B cell (primary cell): Measurements from ENCODE around the gene LGALS3. TPM values are rescaled to one million over a fixed set of nuclear protein-coding genes. Genes with fewer than 3 reads are reported as not detected.

ENCODE experiments used
- ATAC-seq: fragments of 200-7000 bp; cut with Tn5 transposase; one replicate; pipeline ENCODE4 v1.10.0; 2021; ENCODE audit warnings: low read depth, mild to moderate bottlenecking, moderate number of reproducible peaks, moderate library complexity
- CTCF ChIA-PET: fragments of 350-600 bp; sonication (Branson Sonifier 250); formaldehyde crosslinking; loops from one replicate; lab custom pipeline; 2021; ENCODE audit warnings: antibody characterized with exemption, inconsistent platforms; lab: Charles Lee
- POLR2A ChIA-PET: fragments of 350-600 bp; sonication (Branson Sonifier 250); formaldehyde crosslinking; loops from one replicate; lab custom pipeline; 2021; ENCODE audit warnings: antibody characterized with exemption; lab: Charles Lee
- DNase-seq: peaks from one replicate; pipeline ENCODE4 v3.0.0; 2013
- H2AFZ ChIP-seq: 2 replicates; pipeline ENCODE4 v1.6.1; 2012; ENCODE audit warnings: mild to moderate bottlenecking, low read depth, low read length; ENCODE audit not compliant: insufficient read depth, poor library complexity, severe bottlenecking
- H3K27ac ChIP-seq, 2 donors: 1 replicate in 1 of 2; 2 replicates in 1 of 2; pipeline ENCODE4 v1.5.1; 2012 to 2013; ENCODE audit warnings: low read length in 2 of 2, mild to moderate bottlenecking in 2 of 2, moderate library complexity in 1 of 2
- H3K27me3 ChIP-seq, 4 experiments: fragments of 200-600 bp in 1 of 4; sonication (generic) in 1 of 4; replicated peaks in 1 of 4; 1 replicate in 2 of 4; 2 replicates in 2 of 4; pipeline versions ENCODE4 v1.6.1 to v1.7.0; 2013 to 2016; ENCODE audit warnings: low read length in 3 of 4, mild to moderate bottlenecking in 2 of 4, mixed read lengths in 1 of 4, moderate library complexity in 1 of 4; ENCODE audit not compliant: insufficient read depth in 4 of 4, control insufficient read depth in 3 of 4; ENCODE audit errors: control extremely low read depth in 1 of 4
- H3K36me3 ChIP-seq, 2 experiments: replicated peaks in 1 of 2; 1 replicate in 1 of 2; 2 replicates in 1 of 2; pipeline versions ENCODE4 v1.6.1 to v1.7.1; 2013; ENCODE audit warnings: low read length in 1 of 2; ENCODE audit not compliant: insufficient read depth in 2 of 2, control insufficient read depth in 1 of 2; ENCODE audit errors: control extremely low read depth in 1 of 2, extremely low read depth in 1 of 2
- H3K4me1 ChIP-seq, 2 donors: fragments of 200-600 bp in 1 of 2; sonication (generic) in 1 of 2; 1 replicate in 1 of 2; 2 replicates in 1 of 2; pipeline versions ENCODE4 v1.5.1 to v1.6.1; 2013 to 2017; ENCODE audit warnings: low read length in 2 of 2; ENCODE audit not compliant: control insufficient read depth in 2 of 2, insufficient read depth in 2 of 2
- H3K4me2 ChIP-seq: replicated peaks from 2 replicates; pipeline ENCODE3; 2012; ENCODE audit warnings: mild to moderate bottlenecking, low read depth, low read length; ENCODE audit not compliant: poor library complexity, severe bottlenecking
- H3K4me3 ChIP-seq, 5 experiments: fragments of 200-600 bp in 1 of 5; sonication (generic) in 1 of 5; 1 replicate in 3 of 5; 2 replicates in 2 of 5; pipeline versions ENCODE4 v1.5.1 to v1.7.0; 2011 to 2016; ENCODE audit warnings: low read length in 4 of 5, mild to moderate bottlenecking in 4 of 5, low read depth in 2 of 5, control low read depth in 1 of 5, moderate library complexity in 1 of 5; ENCODE audit not compliant: insufficient read depth in 1 of 5; ENCODE audit errors: control extremely low read depth in 1 of 5, extremely low read depth in 1 of 5
- H3K79me2 ChIP-seq: fragments of 200-600 bp; sonication (generic); one replicate; pipeline ENCODE4 v1.6.0; 2016; ENCODE audit warnings: low read length; ENCODE audit not compliant: control insufficient read depth, insufficient read depth
- H3K9ac ChIP-seq: fragments of 200-600 bp; sonication (generic); 2 replicates; pipeline ENCODE4 v1.6.1; 2017; ENCODE audit warnings: mild to moderate bottlenecking, low read length, moderate library complexity
- H3K9me3 ChIP-seq, 3 donors: one replicate each; pipeline versions ENCODE4 v1.6.1 to v1.7.1; 2013; ENCODE audit warnings: low read length in 2 of 3; ENCODE audit not compliant: control insufficient read depth in 2 of 3, insufficient read depth in 1 of 3; ENCODE audit errors: control extremely low read depth in 1 of 3
- H4K20me1 ChIP-seq: 2 replicates; pipeline ENCODE4 v1.6.0; 2012; ENCODE audit warnings: mild to moderate bottlenecking, low read length; ENCODE audit not compliant: insufficient read depth, control insufficient read depth, poor library complexity, severe bottlenecking
- H3K27ac Mint-ChIP-seq: one replicate; pipeline ENCODE4 v1.8.0; 2021; ENCODE audit warnings: mixed read lengths
- H3K27me3 Mint-ChIP-seq: one replicate; pipeline ENCODE4 v1.8.0; 2021; ENCODE audit warnings: mixed read lengths
- H3K4me1 Mint-ChIP-seq: one replicate; pipeline ENCODE4 v1.8.0; 2021; ENCODE audit warnings: mixed read lengths
- H3K4me3 Mint-ChIP-seq: one replicate; pipeline ENCODE4 v1.8.0; 2021; ENCODE audit warnings: mixed read lengths
- H3K9me3 Mint-ChIP-seq: one replicate; pipeline ENCODE4 v1.8.0; 2022; ENCODE audit warnings: mixed read lengths; ENCODE audit not compliant: insufficient read depth
- EZH2 ChIP-seq: IDR thresholded peaks from 2 replicates; pipeline ENCODE4 v1.6.1; 2012; ENCODE audit warnings: borderline replicate concordance, low read depth, mild to moderate bottlenecking, moderate library complexity, low read length; ENCODE audit not compliant: insufficient read depth, poor library complexity, severe bottlenecking
- WGBS: methylation state at CpG from one replicate; pipeline ENCODE4 v1.1.5; 2013; ENCODE audit warnings: missing lambda C conversion rate; ENCODE audit not compliant: insufficient coverage; 5-methylcytosine and 5-hydroxymethylcytosine counted together
- intact Hi-C: fragments of 100-400 bp; cut with micrococcal nuclease; formaldehyde crosslinking; loops from one replicate; pipeline ENCODE4 v1.10.0; 2022
- polyA plus RNA-seq: library from polyadenylated mRNA; depleted of rRNA; stranded (reverse); fragments of >200 nt; gene quantifications from 2 replicates; pipeline ENCODE4 v1.2.3, GENCODE V29; 2012
- total RNA-seq, 2 donors: library from RNA; stranded (reverse); fragments of 120-200 nt in 1 of 2; gene quantifications; 1 replicate in 1 of 2; 2 replicates in 1 of 2; pipeline versions ENCODE4 v1.2.3 to v1.2.4, GENCODE V29; 2013 to 2022
- TF ChIP-seq, protein P1 (sequence below): fragments of 200-600 bp; IDR thresholded peaks from one replicate; pipeline ENCODE4 v1.8.0; 2022; ENCODE audit warnings: antibody characterized with exemption, mild to moderate bottlenecking

LGALS3 gene
- total and polyA plus RNA-seq, 2 donors (not counting 1 experiment from before 2014, with no cell fraction given): 7.0 to 21.1 TPM

DNA sequence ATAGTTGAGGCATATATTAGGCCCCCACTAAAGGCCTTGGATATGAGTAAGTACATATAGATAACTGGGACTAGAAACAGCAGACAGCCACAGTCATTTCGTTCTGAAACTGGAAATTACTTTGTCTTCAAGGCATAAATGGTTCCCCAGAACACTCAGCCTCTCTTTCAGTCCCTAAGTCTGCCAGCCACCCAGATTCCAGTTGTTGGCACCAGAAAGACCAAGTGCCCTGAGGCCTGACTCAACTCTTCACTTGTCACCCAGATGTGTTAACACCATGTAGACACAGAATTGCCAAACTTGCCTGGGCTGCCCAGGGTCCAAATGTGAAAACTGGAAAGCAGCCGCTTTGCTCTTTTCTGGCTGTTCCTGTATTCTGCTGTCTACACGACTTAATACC lies 3.0 kb upstream of the LGALS3 start:
- Histone ChIP-seq H3K4me1 (peaks cover 7 to 14% of the 10 kb centered on the region in 2 donors), H3K4me3 (no peak overlapping the region), H3K27me3 (peaks cover 0 to 16% (median 3%) of the 10 kb centered on the region in 4 experiments), H2AFZ (no peak overlapping the region), H3K4me2 (no peak overlapping the region), H3K9ac (no peak overlapping the region), H3K27ac (no peak overlapping the region), H4K20me1 (no peaks in the 10 kb centered on the region), H3K79me2 (no peaks in the 10 kb centered on the region), H3K36me3 (no peaks in the 10 kb centered on the region), H3K9me3 (peaks cover 0 to 3% (median 0%) of the 10 kb centered on the region in 3 donors)
- no peaks in the 10 kb centered on the region for H3K9me3 Mint-ChIP-seq
- no peak for DNase-seq
- H3K4me3 Mint-ChIP-seq: no peak overlapping the region
- H3K4me1 Mint-ChIP-seq: peaks cover 12% of the 10 kb centered on the region
- TF ChIP-seq, protein P1, sequence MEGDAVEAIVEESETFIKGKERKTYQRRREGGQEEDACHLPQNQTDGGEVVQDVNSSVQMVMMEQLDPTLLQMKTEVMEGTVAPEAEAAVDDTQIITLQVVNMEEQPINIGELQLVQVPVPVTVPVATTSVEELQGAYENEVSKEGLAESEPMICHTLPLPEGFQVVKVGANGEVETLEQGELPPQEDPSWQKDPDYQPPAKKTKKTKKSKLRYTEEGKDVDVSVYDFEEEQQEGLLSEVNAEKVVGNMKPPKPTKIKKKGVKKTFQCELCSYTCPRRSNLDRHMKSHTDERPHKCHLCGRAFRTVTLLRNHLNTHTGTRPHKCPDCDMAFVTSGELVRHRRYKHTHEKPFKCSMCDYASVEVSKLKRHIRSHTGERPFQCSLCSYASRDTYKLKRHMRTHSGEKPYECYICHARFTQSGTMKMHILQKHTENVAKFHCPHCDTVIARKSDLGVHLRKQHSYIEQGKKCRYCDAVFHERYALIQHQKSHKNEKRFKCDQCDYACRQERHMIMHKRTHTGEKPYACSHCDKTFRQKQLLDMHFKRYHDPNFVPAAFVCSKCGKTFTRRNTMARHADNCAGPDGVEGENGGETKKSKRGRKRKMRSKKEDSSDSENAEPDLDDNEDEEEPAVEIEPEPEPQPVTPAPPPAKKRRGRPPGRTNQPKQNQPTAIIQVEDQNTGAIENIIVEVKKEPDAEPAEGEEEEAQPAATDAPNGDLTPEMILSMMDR: no peak
- no peak for TF ChIP-seq EZH2
- no peak overlapping the region for H3K27ac Mint-ChIP-seq
- ChIA-PET POLR2A (no interaction called here), CTCF (no interaction called here)
- peaks cover 7% of the 10 kb centered on the region for H3K27me3 Mint-ChIP-seq
- ATAC-seq: no peak
- WGBS: 78% methylated on average over 1 of the region's 3 CpGs
- intact Hi-C loops: loop anchor here (5.0 kb wide), 1 partner anchor 54 kb away; no protein-coding TSS in a partner anchor

DNA sequence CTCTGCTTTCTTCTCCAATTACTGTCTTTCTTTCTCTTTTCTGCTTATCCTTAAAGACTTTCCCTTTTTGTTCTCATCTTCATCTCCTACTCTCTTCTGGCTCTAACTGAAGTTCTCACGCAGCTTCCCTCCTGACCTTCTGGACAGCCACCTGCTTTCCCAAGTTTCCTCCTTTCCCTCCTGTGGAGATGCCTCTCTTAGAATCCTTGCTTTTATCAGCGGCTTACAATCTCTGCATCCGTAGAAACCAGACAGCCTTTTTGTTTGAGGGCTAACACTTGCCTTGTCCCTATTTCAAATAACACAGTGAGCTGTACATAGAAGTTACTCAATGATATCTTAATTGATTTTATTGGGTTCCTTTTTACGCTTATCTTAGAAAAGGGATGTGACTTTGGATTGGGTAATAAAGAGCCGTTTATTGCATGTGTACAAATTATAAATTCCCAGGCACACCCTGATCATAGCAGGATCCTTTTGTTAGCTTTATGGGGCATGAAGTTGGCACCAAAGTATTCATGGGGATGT lies 2.1 kb upstream of the LGALS3 start:
- H3K27me3 ChIP-seq: peaks cover 0 to 16% (median 3%) of the 10 kb centered on the region in 4 experiments
- TF ChIP-seq, protein P1: no peak
- no peak for TF ChIP-seq EZH2
- POLR2A ChIA-PET: no interaction called here
- ATAC-seq: no peak
- H3K36me3 ChIP-seq: no peaks in the 10 kb centered on the region
- H4K20me1 ChIP-seq: no peaks in the 10 kb centered on the region
- CTCF ChIA-PET: no interaction called here
- no peak overlapping the region for H3K27ac ChIP-seq
- peaks cover 0 to 3% (median 0%) of the 10 kb centered on the region in 3 donors for H3K9me3 ChIP-seq
- H3K27me3 Mint-ChIP-seq: peaks cover 7% of the 10 kb centered on the region
- no peak overlapping the region for H3K9ac ChIP-seq
- H3K4me3 ChIP-seq: no peak overlapping the region
- H3K4me3 Mint-ChIP-seq: no peak overlapping the region
- no peak overlapping the region for H2AFZ ChIP-seq
- intact Hi-C loops: loop anchor here (5.0 kb wide), 1 partner anchor 55 kb away; no protein-coding TSS in a partner anchor
- no CpG with 5 or more reads among the region's 5 CpGs for WGBS
- no peaks in the 10 kb centered on the region for H3K9me3 Mint-ChIP-seq
- DNase-seq: no peak
- H3K79me2 ChIP-seq: no peaks in the 10 kb centered on the region
- peaks cover 7 to 14% of the 10 kb centered on the region in 2 donors for H3K4me1 ChIP-seq
- no peak overlapping the region for H3K27ac Mint-ChIP-seq
- no peak overlapping the region for H3K4me2 ChIP-seq
- H3K4me1 Mint-ChIP-seq: peaks cover 15% of the 10 kb centered on the region
